SJCRH30 (cell line): ENCODE data around the gene MFAP1. TPM values are rescaled to one million over a fixed set of nuclear protein-coding genes. Genes with fewer than 3 reads are reported as not detected.
A peak's percentile ranks its signal among the peaks of the same experiment; 100 is the strongest.

ENCODE experiments used
- DNase-seq, 2 experiments: peaks; one replicate each; pipeline ENCODE4 v3.0.0-alpha.2; 2015 to 2020
- H3K27ac ChIP-seq: fragments of 250-450 bp; sonication (Bioruptor Pico); 2 replicates; pipeline ENCODE4 v1.5.1; 2020; ENCODE audit warnings: mild to moderate bottlenecking, moderate library complexity
- H3K27me3 ChIP-seq: fragments of 250-450 bp; sonication (Bioruptor Pico); 2 replicates; pipeline ENCODE4 v1.5.1; 2020; ENCODE audit warnings: mild to moderate bottlenecking, moderate library complexity
- H3K36me3 ChIP-seq: fragments of 250-450 bp; sonication (Bioruptor Pico); 2 replicates; pipeline ENCODE4 v1.5.1; 2020; ENCODE audit warnings: mild to moderate bottlenecking, moderate library complexity
- H3K4me1 ChIP-seq: fragments of 250-450 bp; sonication (Bioruptor Pico); 2 replicates; pipeline ENCODE4 v1.5.1; 2020; ENCODE audit warnings: mild to moderate bottlenecking, moderate library complexity
- H3K4me3 ChIP-seq: fragments of 250-450 bp; sonication (Bioruptor Pico); 2 replicates; pipeline ENCODE4 v1.5.1; 2020; ENCODE audit warnings: mild to moderate bottlenecking, moderate library complexity
- H3K9me3 ChIP-seq: fragments of 250-450 bp; sonication (Bioruptor Pico); replicated peaks from 2 replicates; pipeline ENCODE4 v1.5.1; 2020; ENCODE audit warnings: mild to moderate bottlenecking, moderate library complexity
- total RNA-seq: library from RNA; depleted of rRNA; stranded (reverse); fragments of >200 nt; shearing (Covaris generic); gene quantifications from 2 replicates; pipeline ENCODE4 v1.2.3, GENCODE V29; 2014

MFAP1 gene
- total RNA-seq, 1 experiment from 2014 or later: 48.4 TPM

DNA sequence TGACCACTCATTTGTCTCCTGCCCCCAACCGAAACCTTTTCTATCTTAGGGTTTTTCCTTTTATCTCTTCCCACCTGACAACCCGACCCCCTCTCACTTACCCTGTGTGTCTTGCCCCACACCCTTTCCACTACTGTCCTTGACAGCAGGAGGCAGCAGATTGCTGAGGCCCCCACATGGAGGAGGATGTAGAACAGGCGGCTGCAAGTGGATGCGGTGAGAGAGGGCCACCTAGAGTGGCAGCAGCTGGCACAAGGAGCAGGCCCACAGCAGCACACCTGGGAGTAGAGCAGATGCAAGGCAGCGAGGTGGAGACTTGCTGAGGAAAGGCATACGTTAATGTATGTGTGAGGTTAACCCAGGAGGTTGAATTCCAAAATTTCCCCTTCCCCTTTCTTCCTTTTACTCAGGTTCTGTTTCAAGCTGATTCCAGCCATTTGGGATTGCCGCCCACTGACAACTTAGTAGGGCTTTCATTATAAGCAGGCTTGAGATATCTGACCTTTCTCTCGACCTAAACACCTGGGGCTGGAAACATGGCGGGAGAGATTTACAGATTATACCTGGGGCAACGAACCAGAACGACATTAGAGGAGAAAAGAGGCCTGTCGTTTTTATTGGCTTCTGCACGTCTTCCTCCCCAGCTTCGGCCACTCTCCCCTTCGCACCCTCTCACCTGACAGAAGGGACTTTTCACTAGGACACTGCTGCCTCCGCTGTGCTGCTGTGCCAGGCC is 25.1 kb downstream of the MFAP1 start:
- Histone ChIP-seq H3K4me1 (peaks cover 13% of the 10 kb centered on the region; the same call in 1 of the 2 replicates), H3K27me3 (no peaks in the 10 kb centered on the region), H3K4me3 (no peak overlapping the region), H3K9me3 (no peaks in the 10 kb centered on the region), H3K27ac (no peak overlapping the region), H3K36me3 (peaks cover 43% of the 10 kb centered on the region)
- DNase-seq: no peak

DNA sequence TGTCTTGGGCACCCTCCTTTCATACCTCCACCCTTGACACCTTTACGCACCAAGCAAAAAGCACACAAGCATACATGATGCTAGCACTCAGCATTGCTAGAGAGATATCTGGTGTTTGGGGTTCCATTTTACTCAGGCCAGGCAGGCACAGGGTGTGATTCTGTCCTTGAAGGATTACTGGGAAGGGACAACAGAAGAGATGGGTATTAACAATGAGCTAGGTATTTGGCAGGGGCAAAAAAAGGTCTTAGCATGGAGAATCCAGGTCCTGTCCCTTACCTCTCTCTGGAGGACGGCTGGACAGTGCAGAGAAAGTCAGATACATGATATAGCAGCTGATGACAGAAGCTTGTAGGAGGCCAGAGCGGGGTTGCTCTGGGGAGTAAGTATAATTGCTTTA is 27.9 kb downstream of the MFAP1 start:
- Histone ChIP-seq H3K4me1 (peaks cover 15% of the 10 kb centered on the region; the same call in 1 of the 2 replicates), H3K4me3 (no peak overlapping the region), H3K27ac (no peak overlapping the region), H3K27me3 (no peaks in the 10 kb centered on the region), H3K9me3 (no peaks in the 10 kb centered on the region), H3K36me3 (peaks cover 34% of the 10 kb centered on the region)
- DNase-seq: no peak

DNA sequence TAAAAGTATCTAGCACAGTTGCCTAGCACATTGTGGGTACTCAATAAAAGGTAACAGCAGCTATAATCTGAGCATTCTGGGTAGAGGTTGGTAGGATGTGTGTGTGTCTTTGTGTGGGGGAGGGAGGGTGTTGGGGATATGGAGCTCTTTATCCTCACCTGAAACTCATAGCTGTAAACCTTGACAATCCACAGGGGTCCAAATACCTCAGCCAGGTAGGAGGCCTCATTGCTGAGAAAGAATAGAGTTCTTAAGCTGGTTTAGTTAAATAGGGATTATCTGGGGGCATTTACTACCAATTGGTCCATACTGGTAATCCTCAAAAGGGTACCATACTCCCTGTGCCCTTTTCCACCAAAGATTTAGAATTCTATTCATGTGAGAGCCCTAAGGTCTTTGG is 28.5 kb downstream of the MFAP1 start:
- DNase-seq: no peak
- peaks cover 32% of the 10 kb centered on the region for H3K36me3 ChIP-seq
- no peaks in the 10 kb centered on the region for H3K9me3 ChIP-seq
- H3K27ac ChIP-seq: no peak overlapping the region
- H3K27me3 ChIP-seq: no peaks in the 10 kb centered on the region
- H3K4me3 ChIP-seq: no peak overlapping the region
- H3K4me1 ChIP-seq: peaks cover 12% of the 10 kb centered on the region; the same call in 1 of the 2 replicates

- H3K27ac ChIP-seq: no peak overlapping the region
Measured at GRCh38 chr15:43795197-43795596, 29.3 kb downstream of the MFAP1 start.

GRCh38 chr15:43794269-43795037 is 30.0 kb downstream of the MFAP1 start:
- H3K27me3 ChIP-seq: no peaks in the 10 kb centered on the region
- no peaks in the 10 kb centered on the region for H3K9me3 ChIP-seq
- no peak for DNase-seq
- 0 out of 2 replicates have a peak overlapping the region, but pooled peaks have one; percentile 6 for H3K27ac ChIP-seq
- H3K4me3 ChIP-seq: no peak overlapping the region
- H3K36me3 ChIP-seq: peaks cover 32% of the 10 kb centered on the region
- peaks cover 8% of the 10 kb centered on the region; the same call in 1 of the 2 replicates for H3K4me1 ChIP-seq

More at GRCh38 chr15:43795197-43795596, 29.3 kb downstream of the MFAP1 start:
- Histone ChIP-seq H3K27me3 (no peaks in the 10 kb centered on the region), H3K4me3 (no peak overlapping the region), H3K9me3 (no peaks in the 10 kb centered on the region), H3K4me1 (peaks cover 12% of the 10 kb centered on the region; the same call in 1 of the 2 replicates), H3K36me3 (peaks cover 32% of the 10 kb centered on the region)
- DNase-seq: no peak

DNA sequence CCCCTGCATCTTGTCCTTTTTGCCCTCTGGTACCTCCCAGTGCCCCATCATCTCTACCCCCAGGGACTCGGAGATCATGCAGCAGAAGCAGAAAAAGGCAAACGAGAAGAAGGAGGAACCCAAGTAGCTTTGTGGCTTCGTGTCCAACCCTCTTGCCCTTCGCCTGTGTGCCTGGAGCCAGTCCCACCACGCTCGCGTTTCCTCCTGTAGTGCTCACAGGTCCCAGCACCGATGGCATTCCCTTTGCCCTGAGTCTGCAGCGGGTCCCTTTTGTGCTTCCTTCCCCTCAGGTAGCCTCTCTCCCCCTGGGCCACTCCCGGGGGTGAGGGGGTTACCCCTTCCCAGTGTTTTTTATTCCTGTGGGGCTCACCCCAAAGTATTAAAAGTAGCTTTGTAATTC is 30.8 kb downstream of the MFAP1 start:
- DNase-seq: no peak
- Histone ChIP-seq H3K9me3 (no peaks in the 10 kb centered on the region), H3K4me3 (no peak overlapping the region; the same call in 1 of the 2 replicates), H3K27ac (no peak overlapping the region), H3K27me3 (no peaks in the 10 kb centered on the region), H3K36me3 (peaks cover 32% of the 10 kb centered on the region), H3K4me1 (peaks cover 8% of the 10 kb centered on the region; the same call in 1 of the 2 replicates)

- no peak for DNase-seq
- Histone ChIP-seq H3K4me3 (peak overlapping the region; percentile 90), H3K4me1 (peaks cover 8% of the 10 kb centered on the region; the same call in 1 of the 2 replicates), H3K36me3 (peaks cover 32% of the 10 kb centered on the region), H3K27ac (peak overlapping the region; percentile 73), H3K9me3 (no peaks in the 10 kb centered on the region), H3K27me3 (no peaks in the 10 kb centered on the region)
Measured at GRCh38 chr15:43792761-43793476, 31.6 kb downstream of the MFAP1 start.

DNA sequence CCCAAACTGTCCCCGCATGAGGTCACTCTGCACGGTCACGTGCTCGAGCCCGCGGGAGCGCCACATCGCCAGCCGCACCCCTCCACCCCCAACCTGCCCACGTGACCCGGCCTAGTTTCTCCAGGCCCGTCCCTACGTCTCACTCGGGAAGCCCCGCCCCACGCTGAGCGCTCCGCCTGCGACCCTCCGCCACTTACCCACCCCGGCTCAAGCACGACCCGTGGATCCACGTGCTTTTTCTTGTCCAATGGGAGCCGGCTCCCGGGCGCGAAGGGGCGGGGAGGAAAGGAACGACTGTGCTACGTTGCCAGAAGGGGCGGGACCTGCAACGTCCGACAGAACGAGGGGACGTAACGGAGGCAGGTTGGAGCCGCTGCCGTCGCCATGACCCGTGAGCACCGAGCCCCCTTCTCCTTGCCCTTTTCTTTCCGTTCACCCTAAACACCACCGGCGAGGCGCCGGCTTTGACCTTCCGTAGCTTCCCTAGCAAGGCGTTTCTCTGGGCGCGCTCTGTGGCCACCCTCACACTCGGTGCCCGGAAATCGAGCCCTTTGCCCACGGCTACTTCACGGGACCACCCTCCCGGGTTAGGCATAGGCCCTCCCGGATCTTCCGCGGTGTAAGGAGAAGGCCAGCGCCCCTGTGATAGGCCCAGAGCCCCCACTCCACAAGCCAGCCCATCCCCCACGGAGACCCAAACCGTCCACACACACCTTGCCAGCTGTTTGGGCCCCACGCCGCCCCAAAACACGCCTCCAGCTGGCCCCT is 32.3 kb downstream of the MFAP1 start, which contains the start of gene SERF2:
SERF2 (plus strand) TSS at position 328 of the 768 bp plus-strand sequence; CDS start at position 385, 57 bp downstream.
- Histone ChIP-seq H3K4me1 (peaks cover 8% of the 10 kb centered on the region; the same call in 1 of the 2 replicates), H3K27ac (peak within 1 kb of the TSS; percentile 80), H3K36me3 (peaks cover 32% of the 10 kb centered on the region), H3K9me3 (no peaks in the 10 kb centered on the region), H3K4me3 (peak within 1 kb of the TSS; percentile 90), H3K27me3 (no peaks in the 10 kb centered on the region)
- peak; percentile 99 to 100 for DNase-seq

DNA sequence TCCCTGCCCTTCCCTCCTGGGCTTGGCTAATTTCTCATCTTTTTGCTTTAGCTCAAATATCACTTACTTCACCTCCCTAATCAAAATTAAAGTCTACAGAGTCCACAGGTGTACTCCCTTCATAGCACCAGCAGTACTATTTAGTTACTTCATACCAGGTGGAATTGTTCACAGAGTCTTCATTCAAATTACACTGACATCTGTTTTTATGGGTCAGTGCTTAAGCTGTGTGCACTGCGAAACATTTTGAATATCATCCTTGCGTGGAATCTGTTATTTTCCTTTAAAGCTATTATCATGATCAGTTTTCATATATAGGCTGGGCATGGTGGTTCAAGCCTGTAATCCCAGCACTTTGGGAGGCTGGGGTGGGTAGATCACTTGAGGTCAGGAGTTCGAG is 35.1 kb downstream of the MFAP1 start:
- Histone ChIP-seq H3K27me3 (no peaks in the 10 kb centered on the region), H3K4me1 (peaks cover 4% of the 10 kb centered on the region; the same call in 1 of the 2 replicates), H3K4me3 (no peak overlapping the region), H3K9me3 (no peaks in the 10 kb centered on the region), H3K27ac (no peak overlapping the region), H3K36me3 (peaks cover 12% of the 10 kb centered on the region)
- no peak for DNase-seq

DNA sequence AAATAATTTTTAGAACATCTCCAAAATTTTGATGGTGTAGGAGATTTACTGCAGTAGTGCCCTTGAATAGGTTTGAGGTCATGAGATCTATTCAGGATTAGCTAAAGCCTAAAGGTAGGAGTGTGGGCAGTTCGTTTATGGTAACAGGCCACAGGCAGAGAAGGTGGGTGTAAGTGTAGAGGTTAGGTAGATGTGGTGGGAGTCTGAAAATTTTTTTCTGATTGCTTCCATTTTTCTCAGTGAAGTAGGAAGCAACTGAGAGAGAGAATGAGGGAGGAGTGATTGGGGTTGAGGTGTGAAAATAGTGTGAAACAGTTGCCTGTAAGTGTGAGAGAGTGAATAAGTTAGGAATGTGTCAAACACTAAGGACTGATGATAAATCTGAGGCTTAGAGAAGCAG is 45.5 kb downstream of the MFAP1 start:
- no peaks in the 10 kb centered on the region; the same call in 1 of the 2 replicates for H3K36me3 ChIP-seq
- no peak for DNase-seq
- H3K27me3 ChIP-seq: no peaks in the 10 kb centered on the region
- no peaks in the 10 kb centered on the region for H3K4me1 ChIP-seq
- no peak overlapping the region for H3K4me3 ChIP-seq
- H3K9me3 ChIP-seq: no peaks in the 10 kb centered on the region
- H3K27ac ChIP-seq: no peak overlapping the region

GRCh38 chr15:43777267-43777914 is 47.1 kb downstream of the MFAP1 start:
- no peak overlapping the region for H3K4me3 ChIP-seq
- no peak for DNase-seq
- H3K36me3 ChIP-seq: peaks cover 9% of the 10 kb centered on the region
- H3K27me3 ChIP-seq: no peaks in the 10 kb centered on the region
- H3K4me1 ChIP-seq: no peaks in the 10 kb centered on the region
- no peak overlapping the region for H3K27ac ChIP-seq
- no peaks in the 10 kb centered on the region for H3K9me3 ChIP-seq

DNA sequence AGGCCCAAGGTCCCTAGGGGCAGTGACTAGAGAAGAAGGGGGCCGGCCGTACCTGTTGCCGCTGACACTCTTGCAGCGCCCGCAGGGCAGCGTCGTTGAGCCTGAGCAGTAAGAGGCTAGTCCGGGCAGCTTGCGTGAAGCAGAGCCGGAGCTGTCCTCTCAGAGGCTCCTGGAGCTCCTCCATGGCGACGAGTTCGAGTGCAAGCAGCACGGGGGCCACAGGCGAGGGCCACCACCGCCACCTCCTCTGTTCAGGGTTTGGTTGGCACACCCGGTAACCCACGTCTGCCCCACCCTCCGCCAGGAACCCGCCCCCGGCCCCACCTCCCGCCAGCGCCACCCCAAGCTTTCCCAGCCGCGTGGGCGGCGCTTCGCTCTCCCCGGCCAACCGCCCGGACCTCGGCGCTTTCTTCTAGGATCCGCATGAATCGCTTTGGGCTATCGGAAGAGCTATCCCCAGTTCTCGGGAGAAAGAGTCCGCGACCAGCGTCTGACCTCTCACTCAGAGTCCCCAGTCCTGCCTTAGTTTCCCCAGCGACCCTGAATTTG is 47.7 kb downstream of the MFAP1 start, which contains the start of gene ELL3:
ELL3 (minus strand) TSS at position 249 of the 549 bp plus-strand sequence; CDS start at position 184, 65 bp downstream.
- peaks cover 15% of the 10 kb centered on the region for H3K36me3 ChIP-seq
- no peak within 1 kb of the TSS for H3K4me3 ChIP-seq
- H3K4me1 ChIP-seq: no peaks in the 10 kb centered on the region
- no peak for DNase-seq
- H3K27me3 ChIP-seq: no peaks in the 10 kb centered on the region
- H3K9me3 ChIP-seq: no peaks in the 10 kb centered on the region
- no peak within 1 kb of the TSS for H3K27ac ChIP-seq

DNA sequence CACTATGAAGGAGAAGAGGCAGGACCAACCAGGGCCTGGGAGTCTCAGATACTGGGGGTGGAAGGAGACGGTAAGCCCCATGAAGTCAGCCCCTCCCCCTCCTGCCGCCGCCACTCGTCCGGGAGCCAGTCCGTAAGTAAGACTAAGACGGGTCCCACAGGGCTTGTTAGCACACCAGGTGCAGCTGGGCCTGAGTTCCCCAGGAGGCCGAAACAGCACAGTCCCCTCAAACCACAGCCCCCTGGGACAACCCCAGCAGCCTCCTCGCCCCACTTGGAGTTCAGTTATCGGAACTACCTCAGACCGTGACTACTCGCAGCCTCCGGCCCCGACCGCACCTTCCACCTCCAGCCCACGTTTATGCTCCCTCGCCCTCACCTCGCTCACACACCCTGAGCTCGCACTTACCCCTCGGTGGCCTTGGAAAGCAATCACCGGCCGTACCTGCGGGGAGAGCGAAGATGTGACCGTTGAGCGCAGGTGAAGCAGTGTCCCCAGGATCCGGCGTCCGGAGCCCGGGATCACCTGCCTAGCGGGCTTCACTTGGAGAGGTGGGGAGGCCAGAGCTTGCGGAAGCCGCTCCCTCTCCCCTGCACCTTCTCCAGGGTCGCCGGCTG is 48.3 kb downstream of the MFAP1 start:
- Histone ChIP-seq H3K27ac (no peak overlapping the region), H3K27me3 (no peaks in the 10 kb centered on the region), H3K4me3 (no peak overlapping the region), H3K9me3 (no peaks in the 10 kb centered on the region), H3K36me3 (peaks cover 20% of the 10 kb centered on the region), H3K4me1 (no peaks in the 10 kb centered on the region)
- no peak for DNase-seq
